Calu3 (cell line): Measurements from ENCODE around the gene UBB. TPM values are rescaled to one million over a fixed set of nuclear protein-coding genes. Genes with fewer than 3 reads are reported as not detected.

Experiments
- BruUV-seq: library from RNA; stranded (reverse); fragments of 400-500 nt; replicated peaks from 2 replicates; lab custom pipeline; 2021; lab: Mats Ljungman, UMichigan
- CTCF ChIA-PET: fragments of 300-600 bp; sonication (Branson Sonifier 250); formaldehyde crosslinking; loops from one replicate; lab custom pipeline; 2022; ENCODE audit warnings: antibody characterized with exemption; lab: Charles Lee
- DNase-seq: peaks from one replicate; pipeline ENCODE4 v3.0.0; 2022
- H3K27ac Mint-ChIP-seq: one replicate; pipeline ENCODE4 v1.8.0; 2022; ENCODE audit warnings: mixed read lengths; ENCODE audit not compliant: unreplicated experiment
- H3K27me3 Mint-ChIP-seq: one replicate; pipeline ENCODE4 v1.8.0; 2022; ENCODE audit warnings: mixed read lengths; ENCODE audit not compliant: unreplicated experiment
- H3K36me3 Mint-ChIP-seq: one replicate; pipeline ENCODE4 v1.8.0; 2022; ENCODE audit warnings: mild to moderate bottlenecking, moderate library complexity, mixed read lengths; ENCODE audit not compliant: insufficient read depth, unreplicated experiment
- H3K4me1 Mint-ChIP-seq: one replicate; pipeline ENCODE4 v1.8.0; 2022; ENCODE audit warnings: mild to moderate bottlenecking, low read depth, mixed read lengths; ENCODE audit not compliant: unreplicated experiment
- H3K4me3 Mint-ChIP-seq: one replicate; pipeline ENCODE4 v1.8.0; 2022; ENCODE audit warnings: mild to moderate bottlenecking, low read depth, moderate library complexity, mixed read lengths; ENCODE audit not compliant: unreplicated experiment
- H3K9me3 Mint-ChIP-seq: one replicate; pipeline ENCODE4 v1.8.0; 2022; ENCODE audit warnings: low read depth, mixed read lengths; ENCODE audit not compliant: unreplicated experiment
- CTCF ChIP-seq: fragments of 200-600 bp; IDR thresholded peaks from one replicate; pipeline ENCODE4 v1.8.0; 2022; ENCODE audit warnings: antibody characterized with exemption; ENCODE audit not compliant: unreplicated experiment
- intact Hi-C: fragments of 100-400 bp; cut with micrococcal nuclease; formaldehyde crosslinking; loops from one replicate; pipeline ENCODE4 v1.10.0; 2022; ENCODE audit not compliant: unreplicated experiment
- total RNA-seq: library from RNA; stranded (reverse); gene quantifications from 2 replicates; pipeline ENCODE4 v1.2.3, GENCODE V29; 2022

The UBB gene
- total RNA-seq, 1 experiment from 2014 or later, result 1,004 TPM

- intact Hi-C loops, result no loop called here
- Mint-ChIP-seq H3K4me1 (peaks cover 11% of the 10 kb centered on the region), H3K27ac (no peak overlapping the region), H3K36me3 (peaks cover 3% of the 10 kb centered on the region), H3K4me3 (no peak overlapping the region), H3K27me3 (no peaks in the 10 kb centered on the region), H3K9me3 (no peaks in the 10 kb centered on the region)
- no peak for DNase-seq
- CTCF ChIA-PET, result no interaction called here
- no TSS peak for BruUV-seq
- no peak for TF ChIP-seq CTCF
Observed at GRCh38 chr17:16432017-16432416, 51.1 kb downstream of the UBB start.

Other genes with a start within 250 kb of the UBB start
- 84.0 and 91.4 TPM in 2 replicates for gene NCOR1, start 165.6 kb upstream of the UBB start, total RNA-seq
- gene PIGL, start 163.9 kb upstream of the UBB start, total RNA-seq, result 16.0 and 17.9 TPM in 2 replicates
- 49.9 and 58.0 TPM in 2 replicates for gene CENPV, start 27.6 kb upstream of the UBB start, total RNA-seq
- gene TRPV2, start 34.5 kb downstream of the UBB start, total RNA-seq, result 0.87 and 1.0 TPM in 2 replicates
- 3.0 and 3.3 TPM in 2 replicates for gene LRRC75A, start 111.1 kb downstream of the UBB start, total RNA-seq
- not detected in 2 replicates for gene ZNF287, start 188.1 kb downstream of the UBB start, total RNA-seq